Esophagus (tissue), 2 donors: ENCODE measurements around the gene UBE4A. TPM values are rescaled to one million over a fixed set of nuclear protein-coding genes. Genes with fewer than 3 reads are reported as not detected.

Experiments
- H3K27ac ChIP-seq, 2 donors: one replicate each; pipeline ENCODE4 v1.5.1; 2013; ENCODE audit warnings: low read depth in 2 of 2, mild to moderate bottlenecking in 2 of 2, inconsistent platforms in 1 of 2, low read length in 1 of 2, moderate library complexity in 1 of 2
- H3K27me3 ChIP-seq, 2 donors: one replicate each; pipeline ENCODE4 v1.6.1; 2013; ENCODE audit warnings: low read length in 2 of 2, control low read depth in 1 of 2, mild to moderate bottlenecking in 1 of 2; ENCODE audit not compliant: insufficient read depth in 2 of 2, control insufficient read depth in 1 of 2
- H3K36me3 ChIP-seq, 2 donors: one replicate each; pipeline ENCODE4 v1.6.1; 2013; ENCODE audit warnings: low read length in 1 of 2; ENCODE audit not compliant: control insufficient read depth in 2 of 2, insufficient read depth in 2 of 2
- H3K4me1 ChIP-seq, 2 donors: one replicate each; pipeline ENCODE4 v1.6.1; 2013; ENCODE audit warnings: low read length in 1 of 2; ENCODE audit not compliant: control insufficient read depth in 2 of 2, insufficient read depth in 2 of 2
- H3K4me3 ChIP-seq, 2 donors: one replicate each; pipeline ENCODE4 v1.5.1; 2013; ENCODE audit warnings: low read length in 2 of 2, mild to moderate bottlenecking in 2 of 2, low read depth in 1 of 2, moderate library complexity in 1 of 2
- H3K9me3 ChIP-seq, 2 donors: one replicate each; pipeline ENCODE4 v1.6.1; 2013; ENCODE audit warnings: mild to moderate bottlenecking in 2 of 2, low read depth in 1 of 2, low read length in 1 of 2, moderate library complexity in 1 of 2; ENCODE audit not compliant: control insufficient read depth in 2 of 2, insufficient read depth in 1 of 2
- WGBS, 2 donors: extraction: QIAGEN DNeasy Blood & Tissue Kit; methylation state at CpG; one replicate each; pipeline ENCODE4 v1.1.7; 2013; 5-methylcytosine and 5-hydroxymethylcytosine counted together
- polyA plus RNA-seq, 2 donors: library from polyadenylated mRNA; stranded (reverse); fragments of 200-250 nt; gene quantifications; one replicate each; pipeline ENCODE4 v1.2.3, GENCODE V29; 2013
- donor health status: healthy with polysubstance abuse.
- donor health status: Bipolar disorder and iron deficiency.

UBE4A gene
- polyA plus RNA-seq, 2 donors: 9.5 to 12.0 TPM

GRCh38 chr11:118442908-118443589, 83.6 kb downstream of the UBE4A start:
- H3K36me3 ChIP-seq: no peaks in the 10 kb centered on the region
- H3K4me1 ChIP-seq: peaks cover 1 to 3% of the 10 kb centered on the region in 2 donors
- H3K27ac ChIP-seq: no peak overlapping the region
- 61 to 70% methylated on average over 4 of the region's 4 CpGs for WGBS, 2 donors
- no peaks in the 10 kb centered on the region for H3K27me3 ChIP-seq
- no peaks in the 10 kb centered on the region for H3K9me3 ChIP-seq
- no peak overlapping the region for H3K4me3 ChIP-seq

GRCh38 chr11:118443590-118444218, 84.3 kb downstream of the UBE4A start:
- no peaks in the 10 kb centered on the region for H3K9me3 ChIP-seq
- no peak overlapping the region for H3K4me3 ChIP-seq
- no peaks in the 10 kb centered on the region for H3K36me3 ChIP-seq
- 59 to 72% methylated on average over 2 of the region's 2 CpGs for WGBS, 2 donors
- no peaks in the 10 kb centered on the region for H3K27me3 ChIP-seq
- H3K4me1 ChIP-seq: peaks cover under 1 to 3% of the 10 kb centered on the region in 2 donors
- no peak overlapping the region for H3K27ac ChIP-seq

DNA sequence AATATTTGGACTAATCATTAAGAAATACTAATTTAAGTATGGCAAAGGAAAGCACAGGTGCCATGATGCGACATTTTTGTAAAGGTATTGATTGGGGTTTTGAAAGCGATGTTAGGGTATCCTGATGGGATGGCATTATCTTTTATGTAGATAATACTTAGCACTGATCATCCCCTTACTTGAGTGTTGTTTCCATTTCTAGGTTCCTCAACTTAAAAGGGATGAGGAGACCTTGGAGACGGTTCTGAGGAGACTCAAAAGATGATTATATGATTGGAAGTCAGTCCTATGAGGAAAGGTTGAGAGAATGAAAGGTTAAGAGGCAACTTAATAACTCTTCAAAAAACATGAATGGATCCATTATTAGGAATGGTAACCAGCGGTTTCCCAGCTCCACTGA, 88.0 kb downstream of the UBE4A start:
- H3K4me1 ChIP-seq: no peaks in the 10 kb centered on the region
- WGBS, 2 donors: 92 to 93% methylated on average over 4 of the region's 4 CpGs
- H3K27me3 ChIP-seq: no peaks in the 10 kb centered on the region
- no peaks in the 10 kb centered on the region for H3K36me3 ChIP-seq
- H3K27ac ChIP-seq: no peak overlapping the region
- no peaks in the 10 kb centered on the region for H3K9me3 ChIP-seq
- H3K4me3 ChIP-seq: no peak overlapping the region

- Histone ChIP-seq H3K27me3 (no peaks in the 10 kb centered on the region), H3K4me3 (no peak overlapping the region), H3K4me1 (no peaks in the 10 kb centered on the region)
Observed at GRCh38 chr11:118448294-118448693, 88.9 kb downstream of the UBE4A start.

More at GRCh38 chr11:118448294-118448693, 88.9 kb downstream of the UBE4A start:
- Histone ChIP-seq H3K36me3 (no peaks in the 10 kb centered on the region), H3K27ac (no peak overlapping the region), H3K9me3 (no peaks in the 10 kb centered on the region)

Other genes with a start within 250 kb of the UBE4A start
- gene SCN4B, start 206.8 kb upstream of the UBE4A start, polyA plus RNA-seq: 1 to 10 TPM in 1 of 2 donors, under 1 TPM in 1; 0.75 to 1.1 TPM
- gene SCN2B, start 183.0 kb upstream of the UBE4A start, polyA plus RNA-seq: under 1 TPM; 0.06 to 0.19 TPM
- 1 to 10 TPM; 6.1 to 7.0 TPM for gene JAML, start 134.6 kb upstream of the UBE4A start, polyA plus RNA-seq
- gene MPZL3, start 107.2 kb upstream of the UBE4A start, polyA plus RNA-seq: 10 to 100 TPM; 18.8 to 34.1 TPM
- gene MPZL2, start 95.3 kb upstream of the UBE4A start, polyA plus RNA-seq: 100 to 1,000 TPM; 150 to 185 TPM
- gene CD3E, start 54.9 kb upstream of the UBE4A start, polyA plus RNA-seq: 1 to 10 TPM; 4.6 to 5.1 TPM
- 1 to 10 TPM; 2.2 to 5.3 TPM for gene CD3D, start 16.9 kb upstream of the UBE4A start, polyA plus RNA-seq
- gene CD3G, start 15.3 kb upstream of the UBE4A start, polyA plus RNA-seq: under 1 TPM; 0.24 to 0.45 TPM
- 100 to 1,000 TPM; 152 to 237 TPM for gene ATP5MG, start 42.0 kb downstream of the UBE4A start, polyA plus RNA-seq
- 1 to 10 TPM; 6.4 to 8.5 TPM for gene KMT2A, start 76.9 kb downstream of the UBE4A start, polyA plus RNA-seq
- gene TTC36, start 167.9 kb downstream of the UBE4A start, polyA plus RNA-seq: under 1 TPM; 0.14 to 0.18 TPM
- 1 to 10 TPM; 5.3 to 6.0 TPM for gene TMEM25, start 171.6 kb downstream of the UBE4A start, polyA plus RNA-seq
- gene IFT46, start 206.3 kb downstream of the UBE4A start, polyA plus RNA-seq: 10 to 100 TPM in 1 of 2 donors, 1 to 10 TPM in 1; 8.6 to 10.9 TPM
- 10 to 100 TPM; 44.7 to 58.0 TPM for gene ARCN1, start 212.8 kb downstream of the UBE4A start, polyA plus RNA-seq
- gene PHLDB1, start 248.0 kb downstream of the UBE4A start, polyA plus RNA-seq: 10 to 100 TPM; 12.9 to 25.7 TPM